Measurements from ENCODE around the gene SETD1B. TPM values are rescaled to one million over a fixed set of nuclear protein-coding genes. Genes with fewer than 3 reads are reported as not detected.

SETD1B gene
- total RNA-seq, 1 experiment from 2014 or later = 40.4 TPM

DNA sequence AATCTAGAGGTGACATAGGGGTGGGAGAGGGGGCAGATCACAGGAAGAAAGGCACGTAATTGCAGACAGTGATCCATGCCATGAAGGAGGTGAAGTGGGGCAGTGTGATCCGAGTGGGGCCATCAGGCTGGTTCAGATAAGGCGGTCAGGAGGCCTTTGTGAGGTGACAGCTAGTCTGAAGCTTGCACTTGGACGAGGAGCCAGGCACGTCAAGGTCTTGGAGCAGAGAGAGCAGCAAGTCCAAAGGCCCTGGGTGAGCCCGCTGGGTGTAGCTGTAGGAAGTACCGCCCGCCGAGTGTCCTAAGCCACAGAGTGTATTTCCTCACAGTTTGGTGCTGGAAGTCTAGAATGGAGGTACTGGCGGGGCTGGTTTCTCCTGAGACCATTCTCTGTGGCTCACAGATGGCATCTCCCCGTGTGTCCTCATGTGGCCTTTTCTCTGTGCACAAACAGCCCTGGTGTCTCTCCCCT is 33.9 kb upstream of the SETD1B start:
- peak overlapping the region; percentile 77 to 86 (median 83); a peak in 5 of 7 replicates for H3K27ac Mint-ChIP-seq
- Histone ChIP-seq H3K4ac (ENCODE audit: low read depth, low read length) (no peak overlapping the region), H4K8ac (replicated peaks; ENCODE audit: insufficient read length, low read depth, low read length) (no peak overlapping the region), H3K79me2 (ENCODE audit: insufficient read depth, low read length) (no peaks in the 10 kb centered on the region), H3K27me3 (ENCODE audit: insufficient read depth, low read length) (no peaks in the 10 kb centered on the region), H3K56ac (ENCODE audit: insufficient read length, low read depth, low read length) (no peak overlapping the region), H3K79me1 (ENCODE audit: insufficient read depth, low read depth, low read length, poor library complexity, severe bottlenecking) (no peaks in the 10 kb centered on the region), H2AK5ac (ENCODE audit: insufficient read length, low read length) (no peak overlapping the region), H3K23ac (ENCODE audit: insufficient read length, low read depth, low read length) (no peak overlapping the region), H2AFZ (ENCODE audit: low read length) (no peak overlapping the region), H3T11ph (ENCODE audit: low read length) (no peak overlapping the region), H2BK15ac (ENCODE audit: low read depth, low read length) (no peak overlapping the region), H3K4me2 (ENCODE audit: insufficient read depth, insufficient read length, low read length) (no peak overlapping the region), H3K9me3 (ENCODE audit: control insufficient read depth, low read depth, low read length) (no peaks in the 10 kb centered on the region), H4K5ac (ENCODE audit: insufficient read length, low read depth, low read length) (no peak overlapping the region), H2BK120ac (ENCODE audit: low read depth, low read length, poor library complexity, severe bottlenecking) (no peak overlapping the region), H4K91ac (ENCODE audit: insufficient read length, low read depth, low read length) (no peak overlapping the region), H4K20me1 (ENCODE audit: control insufficient read depth, insufficient read depth, insufficient read length) (peaks cover 3% of the 10 kb centered on the region), H2BK5ac (ENCODE audit: insufficient read length, low read length) (no peak overlapping the region), H3K18ac (ENCODE audit: insufficient read length, low read depth, low read length) (no peak overlapping the region), H3K14ac (ENCODE audit: insufficient read depth, low read length) (no peak overlapping the region), H3K4me1 (ENCODE audit: insufficient read depth, low read length) (no peaks in the 10 kb centered on the region), H2BK12ac (ENCODE audit: insufficient read length, low read depth, low read length) (no peak overlapping the region), H3K23me2 (ENCODE audit: insufficient read length, low read depth, low read length, poor library complexity, severe bottlenecking) (no peaks in the 10 kb centered on the region), H3K27ac (ENCODE audit: insufficient read length, low read depth, low read length) (no peak overlapping the region), H2BK20ac (ENCODE audit: low read depth, low read length, poor library complexity, severe bottlenecking) (no peak overlapping the region), H3K9ac (ENCODE audit: extremely low read depth, insufficient read length, low read length) (no peak overlapping the region)
- H3K27me3 Mint-ChIP-seq (ENCODE audit: low read depth) = peaks cover 1% of the 10 kb centered on the region; the same call in 1 of the 2 replicates
- peaks cover 0 to 12% (median 0%) of the 10 kb centered on the region in 3 experiments; a peak in 3 of 7 replicates for H3K36me3 Mint-ChIP-seq (ENCODE audit: insufficient read depth in 1 of 3, low read depth in 3 of 3)
- TF ChIP-seq, protein P1, sequence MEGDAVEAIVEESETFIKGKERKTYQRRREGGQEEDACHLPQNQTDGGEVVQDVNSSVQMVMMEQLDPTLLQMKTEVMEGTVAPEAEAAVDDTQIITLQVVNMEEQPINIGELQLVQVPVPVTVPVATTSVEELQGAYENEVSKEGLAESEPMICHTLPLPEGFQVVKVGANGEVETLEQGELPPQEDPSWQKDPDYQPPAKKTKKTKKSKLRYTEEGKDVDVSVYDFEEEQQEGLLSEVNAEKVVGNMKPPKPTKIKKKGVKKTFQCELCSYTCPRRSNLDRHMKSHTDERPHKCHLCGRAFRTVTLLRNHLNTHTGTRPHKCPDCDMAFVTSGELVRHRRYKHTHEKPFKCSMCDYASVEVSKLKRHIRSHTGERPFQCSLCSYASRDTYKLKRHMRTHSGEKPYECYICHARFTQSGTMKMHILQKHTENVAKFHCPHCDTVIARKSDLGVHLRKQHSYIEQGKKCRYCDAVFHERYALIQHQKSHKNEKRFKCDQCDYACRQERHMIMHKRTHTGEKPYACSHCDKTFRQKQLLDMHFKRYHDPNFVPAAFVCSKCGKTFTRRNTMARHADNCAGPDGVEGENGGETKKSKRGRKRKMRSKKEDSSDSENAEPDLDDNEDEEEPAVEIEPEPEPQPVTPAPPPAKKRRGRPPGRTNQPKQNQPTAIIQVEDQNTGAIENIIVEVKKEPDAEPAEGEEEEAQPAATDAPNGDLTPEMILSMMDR (conservative IDR thresholded peaks at IDR 0.05) = no peak
- peaks cover 14 to 25% of the 10 kb centered on the region in 2 experiments for H3K4me1 Mint-ChIP-seq
- no peaks in the 10 kb centered on the region for H3K9me3 Mint-ChIP-seq
- DNase-seq = no peak
- no CpG with 5 or more reads among the region's 11 CpGs for WGBS (ENCODE audit: extremely low coverage, insufficient read length, low lambda C conversion rate)
- no peak overlapping the region for H3K4me3 Mint-ChIP-seq

Data from H9 (cell line).